PFSK-1 (cell line): ENCODE results near the gene NRAP.

Source experiments
- POLR2AphosphoS5 ChIP-seq: IDR thresholded peaks from 2 replicates; pipeline ENCODE4 v1.6.1; 2012; ENCODE audit warnings: low read depth, mild to moderate bottlenecking, control low read depth, low read length, moderate library complexity
- SIN3A ChIP-seq: IDR thresholded peaks from 2 replicates; pipeline ENCODE4 v1.6.1; 2012; ENCODE audit warnings: mild to moderate bottlenecking, low read length, moderate library complexity, borderline replicate concordance; ENCODE audit not compliant: insufficient read depth
- TF ChIP-seq, protein P1 (sequence below), 2 experiments: IDR thresholded peaks; 2 replicates each; pipeline versions ENCODE4 v1.6.1 to v1.8.0; 2011 to 2012; ENCODE audit warnings: low read depth in 2 of 2, low read length in 2 of 2, control low read depth in 1 of 2, inconsistent platforms in 1 of 2, mild to moderate bottlenecking in 1 of 2, moderate library complexity in 1 of 2; ENCODE audit not compliant: insufficient read depth in 1 of 2

DNA sequence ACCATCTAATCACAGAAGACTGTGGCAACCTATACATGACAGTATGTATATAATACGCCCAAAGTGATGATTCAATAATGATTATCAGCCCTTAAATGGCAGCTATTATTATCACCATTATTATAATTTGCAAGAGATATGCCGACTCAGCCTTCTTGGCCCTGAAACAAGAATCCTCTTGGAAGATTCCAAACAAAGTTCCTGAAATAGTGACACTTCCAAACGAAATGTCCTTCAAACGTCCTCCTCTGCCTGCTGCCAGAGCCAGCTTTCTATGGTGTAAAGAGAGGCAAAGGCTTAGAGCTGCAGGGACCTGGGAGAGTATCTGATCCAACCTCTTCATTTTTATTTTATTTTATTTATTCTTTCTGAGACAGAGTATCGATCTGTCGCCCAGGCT lies 36.0 kb downstream of the NRAP start:
- TF ChIP-seq, protein P1, sequence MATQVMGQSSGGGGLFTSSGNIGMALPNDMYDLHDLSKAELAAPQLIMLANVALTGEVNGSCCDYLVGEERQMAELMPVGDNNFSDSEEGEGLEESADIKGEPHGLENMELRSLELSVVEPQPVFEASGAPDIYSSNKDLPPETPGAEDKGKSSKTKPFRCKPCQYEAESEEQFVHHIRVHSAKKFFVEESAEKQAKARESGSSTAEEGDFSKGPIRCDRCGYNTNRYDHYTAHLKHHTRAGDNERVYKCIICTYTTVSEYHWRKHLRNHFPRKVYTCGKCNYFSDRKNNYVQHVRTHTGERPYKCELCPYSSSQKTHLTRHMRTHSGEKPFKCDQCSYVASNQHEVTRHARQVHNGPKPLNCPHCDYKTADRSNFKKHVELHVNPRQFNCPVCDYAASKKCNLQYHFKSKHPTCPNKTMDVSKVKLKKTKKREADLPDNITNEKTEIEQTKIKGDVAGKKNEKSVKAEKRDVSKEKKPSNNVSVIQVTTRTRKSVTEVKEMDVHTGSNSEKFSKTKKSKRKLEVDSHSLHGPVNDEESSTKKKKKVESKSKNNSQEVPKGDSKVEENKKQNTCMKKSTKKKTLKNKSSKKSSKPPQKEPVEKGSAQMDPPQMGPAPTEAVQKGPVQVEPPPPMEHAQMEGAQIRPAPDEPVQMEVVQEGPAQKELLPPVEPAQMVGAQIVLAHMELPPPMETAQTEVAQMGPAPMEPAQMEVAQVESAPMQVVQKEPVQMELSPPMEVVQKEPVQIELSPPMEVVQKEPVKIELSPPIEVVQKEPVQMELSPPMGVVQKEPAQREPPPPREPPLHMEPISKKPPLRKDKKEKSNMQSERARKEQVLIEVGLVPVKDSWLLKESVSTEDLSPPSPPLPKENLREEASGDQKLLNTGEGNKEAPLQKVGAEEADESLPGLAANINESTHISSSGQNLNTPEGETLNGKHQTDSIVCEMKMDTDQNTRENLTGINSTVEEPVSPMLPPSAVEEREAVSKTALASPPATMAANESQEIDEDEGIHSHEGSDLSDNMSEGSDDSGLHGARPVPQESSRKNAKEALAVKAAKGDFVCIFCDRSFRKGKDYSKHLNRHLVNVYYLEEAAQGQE (IDR thresholded peaks at IDR 0.05; ENCODE audit: insufficient read depth in 1 of 2, low read depth in 2 of 2, low read length in 2 of 2) = no peak
- TF ChIP-seq POLR2AphosphoS5 (no peak), SIN3A (no peak)
